ENCODE measurements around the gene MRPS2.

Gene MRPS2

GRCh38 chr9:135484460-135485277 lies 15.8 kb upstream of the MRPS2 start:
- Histone ChIP-seq H3K36me3 (ENCODE audit: insufficient read depth, low read length) (peaks cover 35% of the 10 kb centered on the region), H3K27me3 (ENCODE audit: control insufficient read depth, insufficient read depth, low read length) (no peaks in the 10 kb centered on the region), H3K9ac (ENCODE audit: low read depth, low read length) (no peak overlapping the region), H3K9me3 (replicated peaks; ENCODE audit: low read length) (no peaks in the 10 kb centered on the region), H3K4me2 (ENCODE audit: low read length) (no peak overlapping the region), H3K4me1 (ENCODE audit: control insufficient read depth, insufficient read depth, low read length) (peaks cover 5% of the 10 kb centered on the region), H3K4me3 (ENCODE audit: low read length) (no peak overlapping the region)

- H3K4me1 ChIP-seq (ENCODE audit: control insufficient read depth, insufficient read depth, low read length) = peaks cover 5% of the 10 kb centered on the region
- no peak overlapping the region for H3K4me2 ChIP-seq (ENCODE audit: low read length)
- no peak overlapping the region for H3K9ac ChIP-seq (ENCODE audit: low read depth, low read length)
- no peaks in the 10 kb centered on the region for H3K27me3 ChIP-seq (ENCODE audit: control insufficient read depth, insufficient read depth, low read length)
- H3K36me3 ChIP-seq (ENCODE audit: insufficient read depth, low read length) = peaks cover 35% of the 10 kb centered on the region
- no peaks in the 10 kb centered on the region for H3K9me3 ChIP-seq (replicated peaks; ENCODE audit: low read length)
- no peak overlapping the region for H3K4me3 ChIP-seq (ENCODE audit: low read length)
These were observed 15.1 kb upstream of the MRPS2 start for GRCh38 chr9:135485385-135485784.

- Histone ChIP-seq H3K27me3 (ENCODE audit: control insufficient read depth, insufficient read depth, low read length) (no peaks in the 10 kb centered on the region), H3K4me2 (ENCODE audit: low read length) (no peak overlapping the region)
These were observed 14.7 kb upstream of the MRPS2 start for GRCh38 chr9:135485832-135486231.

GRCh38 chr9:135486267-135487065 lies 14.0 kb upstream of the MRPS2 start:
- Histone ChIP-seq H3K27me3 (ENCODE audit: control insufficient read depth, insufficient read depth, low read length) (no peaks in the 10 kb centered on the region), H3K9me3 (replicated peaks; ENCODE audit: low read length) (no peaks in the 10 kb centered on the region), H3K36me3 (ENCODE audit: insufficient read depth, low read length) (peaks cover 35% of the 10 kb centered on the region), H3K4me3 (ENCODE audit: low read length) (no peak overlapping the region), H3K9ac (ENCODE audit: low read depth, low read length) (no peak overlapping the region), H3K4me2 (ENCODE audit: low read length) (no peak overlapping the region), H3K4me1 (ENCODE audit: control insufficient read depth, insufficient read depth, low read length) (no peaks in the 10 kb centered on the region)

More at GRCh38 chr9:135485832-135486231, 14.7 kb upstream of the MRPS2 start:
- no peak overlapping the region for H3K9ac ChIP-seq (ENCODE audit: low read depth, low read length)
- H3K36me3 ChIP-seq (ENCODE audit: insufficient read depth, low read length) = peaks cover 35% of the 10 kb centered on the region
- H3K4me1 ChIP-seq (ENCODE audit: control insufficient read depth, insufficient read depth, low read length) = peaks cover 3% of the 10 kb centered on the region
- H3K9me3 ChIP-seq (replicated peaks; ENCODE audit: low read length) = no peaks in the 10 kb centered on the region
- no peak overlapping the region for H3K4me3 ChIP-seq (ENCODE audit: low read length)

GRCh38 chr9:135487281-135488012 lies 13.0 kb upstream of the MRPS2 start:
- H3K9me3 ChIP-seq (replicated peaks; ENCODE audit: low read length) = no peaks in the 10 kb centered on the region
- no peak overlapping the region for H3K4me3 ChIP-seq (ENCODE audit: low read length)
- no peak overlapping the region for H3K9ac ChIP-seq (ENCODE audit: low read depth, low read length)
- H3K36me3 ChIP-seq (ENCODE audit: insufficient read depth, low read length) = peaks cover 35% of the 10 kb centered on the region
- no peak overlapping the region for H3K4me2 ChIP-seq (ENCODE audit: low read length)
- no peaks in the 10 kb centered on the region for H3K4me1 ChIP-seq (ENCODE audit: control insufficient read depth, insufficient read depth, low read length)
- no peaks in the 10 kb centered on the region for H3K27me3 ChIP-seq (ENCODE audit: control insufficient read depth, insufficient read depth, low read length)

- no peak overlapping the region for H3K4me3 ChIP-seq (ENCODE audit: low read length)
- H3K36me3 ChIP-seq (ENCODE audit: insufficient read depth, low read length) = peaks cover 35% of the 10 kb centered on the region
- no peak overlapping the region for H3K9ac ChIP-seq (ENCODE audit: low read depth, low read length)
- H3K4me2 ChIP-seq (ENCODE audit: low read length) = no peak overlapping the region
- no peaks in the 10 kb centered on the region for H3K9me3 ChIP-seq (replicated peaks; ENCODE audit: low read length)
- H3K4me1 ChIP-seq (ENCODE audit: control insufficient read depth, insufficient read depth, low read length) = no peaks in the 10 kb centered on the region
- H3K27me3 ChIP-seq (ENCODE audit: control insufficient read depth, insufficient read depth, low read length) = no peaks in the 10 kb centered on the region
These were observed 12.5 kb upstream of the MRPS2 start for GRCh38 chr9:135488013-135488330.

- H3K36me3 ChIP-seq (ENCODE audit: insufficient read depth, low read length) = peaks cover 35% of the 10 kb centered on the region
- no peak overlapping the region for H3K9ac ChIP-seq (ENCODE audit: low read depth, low read length)
- no peak overlapping the region for H3K4me2 ChIP-seq (ENCODE audit: low read length)
- no peak overlapping the region for H3K4me3 ChIP-seq (ENCODE audit: low read length)
- H3K4me1 ChIP-seq (ENCODE audit: control insufficient read depth, insufficient read depth, low read length) = no peaks in the 10 kb centered on the region
- no peaks in the 10 kb centered on the region for H3K9me3 ChIP-seq (replicated peaks; ENCODE audit: low read length)
- H3K27me3 ChIP-seq (ENCODE audit: control insufficient read depth, insufficient read depth, low read length) = no peaks in the 10 kb centered on the region
These were observed 12.0 kb upstream of the MRPS2 start for GRCh38 chr9:135488527-135488926.

- Histone ChIP-seq H3K9me3 (replicated peaks; ENCODE audit: low read length) (no peaks in the 10 kb centered on the region), H3K9ac (ENCODE audit: low read depth, low read length) (no peak overlapping the region), H3K4me2 (ENCODE audit: low read length) (no peak overlapping the region), H3K27me3 (ENCODE audit: control insufficient read depth, insufficient read depth, low read length) (no peaks in the 10 kb centered on the region), H3K4me3 (ENCODE audit: low read length) (no peak overlapping the region), H3K36me3 (ENCODE audit: insufficient read depth, low read length) (peaks cover 29% of the 10 kb centered on the region), H3K4me1 (ENCODE audit: control insufficient read depth, insufficient read depth, low read length) (no peaks in the 10 kb centered on the region)
These were observed 11.1 kb upstream of the MRPS2 start for GRCh38 chr9:135489188-135489906.

GRCh38 chr9:135490166-135490870 lies 10.2 kb upstream of the MRPS2 start:
- Histone ChIP-seq H3K4me1 (ENCODE audit: control insufficient read depth, insufficient read depth, low read length) (no peaks in the 10 kb centered on the region), H3K9me3 (replicated peaks; ENCODE audit: low read length) (no peaks in the 10 kb centered on the region), H3K9ac (ENCODE audit: low read depth, low read length) (no peak overlapping the region), H3K27me3 (ENCODE audit: control insufficient read depth, insufficient read depth, low read length) (no peaks in the 10 kb centered on the region), H3K36me3 (ENCODE audit: insufficient read depth, low read length) (peaks cover 19% of the 10 kb centered on the region), H3K4me3 (ENCODE audit: low read length) (no peak overlapping the region), H3K4me2 (ENCODE audit: low read length) (no peak overlapping the region)

- H3K9ac ChIP-seq (ENCODE audit: low read depth, low read length) = no peak overlapping the region
- no peaks in the 10 kb centered on the region for H3K4me1 ChIP-seq (ENCODE audit: control insufficient read depth, insufficient read depth, low read length)
- H3K4me3 ChIP-seq (ENCODE audit: low read length) = no peak overlapping the region
- no peaks in the 10 kb centered on the region for H3K27me3 ChIP-seq (ENCODE audit: control insufficient read depth, insufficient read depth, low read length)
- peaks cover 12% of the 10 kb centered on the region for H3K36me3 ChIP-seq (ENCODE audit: insufficient read depth, low read length)
- no peak overlapping the region for H3K4me2 ChIP-seq (ENCODE audit: low read length)
- no peaks in the 10 kb centered on the region for H3K9me3 ChIP-seq (replicated peaks; ENCODE audit: low read length)
These were observed 9.5 kb upstream of the MRPS2 start for GRCh38 chr9:135490980-135491464.
